Endothelial cell of umbilical vein (primary cell): ENCODE measurements around the gene UBE2D3. TPM values are rescaled to one million over a fixed set of nuclear protein-coding genes. Genes with fewer than 3 reads are reported as not detected.
A peak's percentile ranks its signal among the peaks of the same experiment; 100 is the strongest.

Source experiments
- BruUV-seq: library from RNA; stranded (reverse); fragments of 400-500 nt; replicated peaks from 2 replicates; lab custom pipeline; 2021; lab: Mats Ljungman, UMichigan
- CTCF ChIA-PET: fragments of 300-600, 350-600 bp; sonication (Branson Sonifier 250); formaldehyde crosslinking; loops from one replicate; lab custom pipeline; 2021; ENCODE audit warnings: antibody characterized with exemption, inconsistent platforms; lab: Charles Lee
- POLR2A ChIA-PET: fragments of 300-600, 350-600 bp; sonication (Branson Sonifier 250); formaldehyde crosslinking; loops from one replicate; lab custom pipeline; 2021; ENCODE audit warnings: antibody characterized with exemption, inconsistent platforms; lab: Charles Lee
- DNase-seq: peaks from one replicate; pipeline ENCODE4 v3.0.0-alpha.2; 2011; ENCODE audit warnings: low read depth, low spot score
- FAIRE-seq: peaks from 2 replicates; lab custom pipeline; 2011; peaks lifted over from hg19 to GRCh38; lab: Jason Lieb, UNC
- H2AFZ ChIP-seq: 2 replicates; pipeline ENCODE4 v1.6.0; 2012; ENCODE audit warnings: low read depth, low read length, control low read depth, inconsistent platforms
- H3K27ac ChIP-seq: 2 replicates; pipeline ENCODE4 v1.5.1; 2011; ENCODE audit warnings: low read depth, mild to moderate bottlenecking, control low read depth, low read length, moderate library complexity; ENCODE audit not compliant: insufficient read depth
- H3K27me3 ChIP-seq, 2 experiments: 2 replicates each; pipeline versions ENCODE4 v1.6.0 to v1.6.1; 2011; ENCODE audit warnings: low read length in 2 of 2, mixed read lengths in 1 of 2; ENCODE audit not compliant: control insufficient read depth in 2 of 2, insufficient read depth in 2 of 2
- H3K36me3 ChIP-seq, 2 experiments: 2 replicates in 1 of 2; 3 replicates in 1 of 2; pipeline ENCODE4 v1.5.1; 2011; ENCODE audit warnings: low read length in 2 of 2, mild to moderate bottlenecking in 1 of 2, moderate library complexity in 1 of 2; ENCODE audit not compliant: control insufficient read depth in 2 of 2, insufficient read depth in 2 of 2; ENCODE audit errors: extremely low read depth in 1 of 2
- H3K4me1 ChIP-seq: 3 replicates; pipeline ENCODE4 v1.5.1; 2011; ENCODE audit warnings: mild to moderate bottlenecking, low read length; ENCODE audit not compliant: control insufficient read depth, insufficient read depth; ENCODE audit errors: extremely low read depth
- H3K4me2 ChIP-seq: 2 replicates; pipeline ENCODE4 v1.6.1; 2011; ENCODE audit warnings: low read length, control low read depth, mixed read lengths; ENCODE audit not compliant: insufficient read depth
- H3K4me3 ChIP-seq, 3 experiments: fragments of 200-600 bp in 1 of 3; sonication (generic), shearing (Covaris generic) in 1 of 3; replicated peaks in 1 of 3; 2 replicates each; pipeline ENCODE4 v1.5.1; 2011 to 2016; ENCODE audit warnings: control low read depth in 3 of 3, low read length in 3 of 3, mild to moderate bottlenecking in 2 of 3, inconsistent platforms in 1 of 3, low read depth in 1 of 3, moderate library complexity in 1 of 3; ENCODE audit not compliant: insufficient read depth in 1 of 3
- H3K79me2 ChIP-seq: 2 replicates; pipeline ENCODE4 v1.6.0; 2012; ENCODE audit warnings: low read length, inconsistent platforms; ENCODE audit not compliant: control insufficient read depth, insufficient read depth
- H3K9ac ChIP-seq: replicated peaks from 2 replicates; pipeline ENCODE3; 2011; ENCODE audit warnings: low read length, control low read depth; ENCODE audit not compliant: insufficient read depth; ENCODE audit errors: extremely low read depth
- H3K9me1 ChIP-seq: replicated peaks from 3 replicates; pipeline ENCODE4 v1.6.0; 2011; ENCODE audit warnings: mild to moderate bottlenecking, low read length; ENCODE audit not compliant: control insufficient read depth, insufficient read depth; ENCODE audit errors: extremely low read depth
- H3K9me3 ChIP-seq: replicated peaks from 2 replicates; pipeline ENCODE4 v1.5.1; 2012; ENCODE audit warnings: low read length, inconsistent platforms; ENCODE audit not compliant: control insufficient read depth, insufficient read depth
- H4K20me1 ChIP-seq: replicated peaks from 2 replicates; pipeline ENCODE3; 2011; ENCODE audit warnings: mild to moderate bottlenecking, low read length; ENCODE audit not compliant: control insufficient read depth, insufficient read depth; ENCODE audit errors: extremely low read depth
- CTCF ChIP-seq, 2 donors: IDR thresholded peaks; 1 replicate in 1 of 2; 2 replicates in 1 of 2; pipeline ENCODE4 v1.5.1; 2011; ENCODE audit warnings: low read length in 2 of 2, mild to moderate bottlenecking in 2 of 2, moderate library complexity in 2 of 2, control low read depth in 1 of 2, inconsistent platforms in 1 of 2, low read depth in 1 of 2; ENCODE audit not compliant: insufficient read depth in 1 of 2; ENCODE audit errors: extremely low read depth in 1 of 2
- EZH2 ChIP-seq: IDR thresholded peaks from 2 replicates; pipeline ENCODE4 v1.6.1; 2012; ENCODE audit warnings: borderline replicate concordance, low read depth, mild to moderate bottlenecking, moderate library complexity, low read length, inconsistent platforms; ENCODE audit not compliant: severe bottlenecking
- FOS ChIP-seq: IDR thresholded peaks from 2 replicates; pipeline ENCODE4 v1.6.1; 2011; ENCODE audit warnings: mild to moderate bottlenecking, low read length, moderate library complexity, borderline replicate concordance; ENCODE audit not compliant: insufficient read depth
- POLR2AphosphoS5 ChIP-seq: IDR thresholded peaks from 2 replicates; pipeline ENCODE4 v1.6.1; 2012; ENCODE audit warnings: low read depth, mild to moderate bottlenecking, control low read depth, low read length, moderate library complexity; ENCODE audit not compliant: insufficient read depth
- dilution Hi-C: fragments of 300-500 bp; cut with MboI; formaldehyde crosslinking; loops from one replicate; pipeline ENCODE4 v1.15.0; 2019; ENCODE audit warnings: low sequenced_read_pairs; ENCODE audit not compliant: extremely low pct_ligation_motif_present
- intact Hi-C: fragments of 100-400 bp; cut with micrococcal nuclease; formaldehyde crosslinking; loops from one replicate; pipeline ENCODE4 v1.10.0; 2022
- polyA plus RNA-seq, 4 experiments: library from polyadenylated mRNA; depleted of rRNA in 3 of 4; stranded (reverse) in 3 of 4; unstranded in 1 of 4; fragments of >200 nt; gene quantifications; 2 replicates each; pipeline versions ENCODE4 v1.2.1 to v1.2.3, GENCODE V29; 2011 to 2012; ENCODE audit warnings: missing spikeins in 1 of 4
- total RNA-seq: library from RNA; stranded (reverse); gene quantifications from 2 replicates; pipeline ENCODE4 v1.2.3, GENCODE V29; 2021

UBE2D3 gene
- total and polyA plus RNA-seq, 2 donors (not counting 3 experiments of a cell fraction or from before 2014, with no cell fraction given) = 279 to 399 TPM

- peak overlapping the region; percentile 76 for H3K27ac ChIP-seq
- TF ChIP-seq CTCF (IDR thresholded peaks at IDR 0.05; ENCODE audit: extremely low read depth in 1 of 2, insufficient read depth in 1 of 2, low read depth in 1 of 2, low read length in 2 of 2) (no peak), FOS (no peak), EZH2 (no peak), POLR2AphosphoS5 (no peak)
- DNase-seq (no peak), FAIRE-seq (no peak)
- no peaks in the 10 kb centered on the region for H3K36me3 ChIP-seq
- CTCF ChIA-PET = interaction anchor here (1.0 to 1.8 kb wide), 4 partner anchors 13 to 248 kb away, joined by 3 to 13 read pairs (median 6); no protein-coding TSS in a partner anchor
- H3K27me3 ChIP-seq = no peaks in the 10 kb centered on the region
- dilution Hi-C loops = no loop called here
- H4K20me1 ChIP-seq = no peaks in the 10 kb centered on the region
- no peaks in the 10 kb centered on the region for H3K9me1 ChIP-seq
- peaks cover 20% of the 10 kb centered on the region for H3K79me2 ChIP-seq
- H3K9ac ChIP-seq = peak overlapping the region; percentile 84
- POLR2A ChIA-PET = interaction anchor here (1.2 to 2.5 kb wide), 2 partner anchors 40 to 248 kb away, joined by 3 to 35 read pairs; partner anchors contain the start of gene UBE2D3
- intact Hi-C loops = loop anchor here (2.0 to 5.0 kb wide), 8 partner anchors 106 to 731 kb away; partner anchors contain the start of genes BDH2, MANBA, NFKB1 and SLC9B1
- H3K4me1 ChIP-seq = peaks cover 25% of the 10 kb centered on the region
- H3K4me3 ChIP-seq = peak overlapping the region; percentile 31 to 78 (median 74)
- peak overlapping the region; percentile 93 for H2AFZ ChIP-seq
- no peaks in the 10 kb centered on the region for H3K9me3 ChIP-seq
- TSS peak; percentile 80 for BruUV-seq
- peak overlapping the region; percentile 66 for H3K4me2 ChIP-seq
Measured at GRCh38 chr4:102868153-102868780, 40.9 kb upstream of the UBE2D3 start.
